WTC11 (cell line): ENCODE results near the gene IRF4. TPM values are rescaled to one million over a fixed set of nuclear protein-coding genes. Genes with fewer than 3 reads are reported as not detected.

Experiments
- ATAC-seq: fragments of 200-7000 bp; cut with Tn5 transposase; 2 replicates; pipeline ENCODE4 v1.10.0; 2021; ENCODE audit warnings: mild to moderate bottlenecking, moderate library complexity
- CTCF ChIA-PET: fragments of 300-600 bp; sonication (Branson Sonifier 250); formaldehyde crosslinking; loops from one replicate; lab custom pipeline; 2021; ENCODE audit warnings: antibody characterized with exemption; lab: Charles Lee
- POLR2A ChIA-PET: fragments of 350-600 bp; sonication (Branson Sonifier 250); formaldehyde crosslinking; loops from one replicate; lab custom pipeline; 2021; ENCODE audit warnings: antibody characterized with exemption; lab: Charles Lee
- DNase-seq: peaks from one replicate; pipeline ENCODE4 v3.0.0; 2021; ENCODE audit warnings: low spot score
- H3K27ac Mint-ChIP-seq: 2 replicates; pipeline ENCODE4 v1.8.0; 2021; ENCODE audit warnings: mixed read lengths
- H3K27me3 Mint-ChIP-seq: 2 replicates; pipeline ENCODE4 v1.8.0; 2021; ENCODE audit warnings: low read depth, mild to moderate bottlenecking, moderate library complexity, mixed read lengths
- H3K36me3 Mint-ChIP-seq: 2 replicates; pipeline ENCODE4 v1.8.0; 2021; ENCODE audit warnings: mixed read lengths
- H3K4me1 Mint-ChIP-seq: 2 replicates; pipeline ENCODE4 v1.8.0; 2022; ENCODE audit warnings: mixed read lengths
- H3K4me3 Mint-ChIP-seq: 2 replicates; pipeline ENCODE4 v1.8.0; 2021; ENCODE audit warnings: mild to moderate bottlenecking, moderate library complexity, mixed read lengths
- H3K9me3 Mint-ChIP-seq: 2 replicates; pipeline ENCODE4 v1.8.0; 2021; ENCODE audit warnings: mixed read lengths
- AFF4 ChIP-seq: sonication (generic); formaldehyde crosslinking; IDR thresholded peaks from 2 replicates; pipeline ENCODE4 v1.8.1; 2023; ENCODE audit warnings: mild to moderate bottlenecking, missing genetic modification reagents, borderline replicate concordance
- ATF3 ChIP-seq: sonication (generic); formaldehyde crosslinking; conservative IDR thresholded peaks from 2 replicates; pipeline ENCODE4 v1.8.1; 2022; ENCODE audit warnings: mild to moderate bottlenecking, missing genetic modification reagents
- EMX1 ChIP-seq: fragments of 250-450 bp; sonication (Bioruptor Pico); IDR thresholded peaks from 2 replicates; pipeline ENCODE4 v1.8.0; 2021; ENCODE audit warnings: mild to moderate bottlenecking
- ESRRA ChIP-seq: sonication (generic); formaldehyde crosslinking; IDR thresholded peaks from 2 replicates; pipeline ENCODE4 v1.8.1; 2022; ENCODE audit warnings: mild to moderate bottlenecking, missing genetic modification reagents, borderline replicate concordance
- FOXJ3 ChIP-seq: sonication (generic); formaldehyde crosslinking; IDR thresholded peaks from 2 replicates; pipeline ENCODE4 v1.9.0; 2021; ENCODE audit warnings: missing genetic modification reagents, mild to moderate bottlenecking, borderline replicate concordance
- FOXP1 ChIP-seq: sonication (generic); formaldehyde crosslinking; IDR thresholded peaks from 2 replicates; pipeline ENCODE4 v1.8.0; 2022; ENCODE audit warnings: missing genetic modification reagents, mild to moderate bottlenecking, moderate library complexity, borderline replicate concordance
- IRF2 ChIP-seq: sonication (generic); formaldehyde crosslinking; IDR thresholded peaks from 2 replicates; pipeline ENCODE4 v1.8.0; 2022; ENCODE audit warnings: low read depth, missing genetic modification reagents, borderline replicate concordance
- MLX ChIP-seq: sonication (generic); formaldehyde crosslinking; IDR thresholded peaks from 2 replicates; pipeline ENCODE4 v1.8.1; 2023; ENCODE audit warnings: mild to moderate bottlenecking, missing genetic modification reagents, moderate library complexity
- SMAD3 ChIP-seq: sonication (generic); formaldehyde crosslinking; IDR thresholded peaks from 2 replicates; pipeline ENCODE4 v1.8.0; 2022; ENCODE audit warnings: missing genetic modification reagents, mild to moderate bottlenecking, borderline replicate concordance
- SMAD4 ChIP-seq: sonication (generic); formaldehyde crosslinking; IDR thresholded peaks from 2 replicates; pipeline ENCODE4 v1.8.0; 2022; ENCODE audit warnings: mild to moderate bottlenecking, missing genetic modification reagents
- TEAD1 ChIP-seq: sonication (generic); formaldehyde crosslinking; IDR thresholded peaks from 2 replicates; pipeline ENCODE4 v1.8.0; 2022; ENCODE audit warnings: mild to moderate bottlenecking, missing genetic modification reagents
- USF1 ChIP-seq: sonication (generic); formaldehyde crosslinking; IDR thresholded peaks from 2 replicates; pipeline ENCODE4 v1.8.0; 2022; ENCODE audit warnings: mild to moderate bottlenecking, missing genetic modification reagents
- ZNF281 ChIP-seq: sonication (generic); formaldehyde crosslinking; IDR thresholded peaks from 2 replicates; pipeline ENCODE4 v1.8.0; 2023; ENCODE audit warnings: mild to moderate bottlenecking, missing genetic modification reagents
- ZNF317 ChIP-seq: sonication (generic); formaldehyde crosslinking; IDR thresholded peaks from 2 replicates; pipeline ENCODE4 v1.8.1; 2023; ENCODE audit warnings: low read depth, mild to moderate bottlenecking, moderate library complexity, missing genetic modification reagents, borderline replicate concordance
- total RNA-seq: library from RNA; stranded (reverse); gene quantifications from 3 replicates; pipeline ENCODE4 v1.2.3, GENCODE V29; 2021
- TF ChIP-seq, protein P1 (sequence below): sonication (generic); formaldehyde crosslinking; IDR thresholded peaks from 2 replicates; pipeline ENCODE4 v1.8.0; 2022; ENCODE audit warnings: mild to moderate bottlenecking, missing genetic modification reagents
- TF ChIP-seq, protein P2 (sequence below): fragments of 250-450 bp; sonication (Bioruptor Pico); IDR thresholded peaks from 2 replicates; pipeline ENCODE4 v1.9.0; 2021; ENCODE audit warnings: mild to moderate bottlenecking
- TF ChIP-seq, protein P3 (sequence below): sonication (generic); formaldehyde crosslinking; IDR thresholded peaks from 2 replicates; pipeline ENCODE4 v1.8.1; 2022; ENCODE audit warnings: missing genetic modification reagents, borderline replicate concordance

The IRF4 gene
- total RNA-seq, 1 experiment from 2014 or later, result 1.6 TPM

DNA sequence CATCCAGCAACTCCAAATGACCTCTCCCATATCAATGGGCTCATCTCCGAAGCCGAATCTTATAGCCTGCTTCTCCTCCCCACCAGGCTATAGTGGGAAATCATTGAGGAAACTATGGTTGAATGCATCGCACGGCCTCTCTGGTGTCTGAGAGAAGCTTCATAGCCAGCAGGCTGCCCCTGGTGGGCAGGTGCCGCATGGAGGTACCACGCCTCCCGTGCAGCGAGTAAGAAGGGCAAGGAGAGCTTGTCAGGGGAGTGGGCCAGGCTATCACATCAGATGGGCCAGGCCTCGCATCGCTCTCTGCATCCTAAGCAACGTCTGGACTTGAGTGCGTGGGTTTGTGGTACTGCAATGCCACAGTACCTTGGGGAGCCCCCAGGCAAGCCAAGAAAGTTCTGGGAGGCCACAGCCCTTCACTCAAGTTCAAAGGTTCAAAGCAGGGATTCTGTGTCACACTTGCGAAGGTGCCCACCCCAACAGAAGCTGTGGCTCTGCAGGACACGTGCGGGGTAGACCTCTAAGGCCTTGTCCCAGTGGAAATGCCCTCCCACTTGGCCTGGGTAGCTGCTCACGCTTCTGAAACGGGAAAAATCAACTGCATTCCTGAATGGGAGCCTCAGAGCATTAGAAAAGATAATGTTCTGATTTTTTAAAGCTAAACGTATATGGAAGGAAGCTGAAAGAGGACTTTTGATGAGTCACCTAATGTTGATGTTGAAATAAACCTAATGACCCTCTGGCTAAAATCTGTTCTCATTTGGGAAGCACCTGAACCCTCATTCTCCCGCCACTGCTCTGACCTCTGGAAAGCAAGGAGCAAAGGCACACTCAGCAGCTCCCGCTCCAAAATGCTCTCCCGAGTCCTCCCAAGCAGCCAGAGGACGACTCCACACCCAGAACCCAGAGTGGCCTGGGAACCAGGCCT is 8.4 kb upstream of the IRF4 start (continued):
- TF ChIP-seq ZNF317 (CRISPR knock-in tag), result no peak
- no peak for TF ChIP-seq IRF2 (CRISPR knock-in tag)
- no peak for TF ChIP-seq USF1 (CRISPR knock-in tag)
- TF ChIP-seq ESRRA, result no peak
- no peak for TF ChIP-seq TEAD1 (CRISPR knock-in tag)

DNA sequence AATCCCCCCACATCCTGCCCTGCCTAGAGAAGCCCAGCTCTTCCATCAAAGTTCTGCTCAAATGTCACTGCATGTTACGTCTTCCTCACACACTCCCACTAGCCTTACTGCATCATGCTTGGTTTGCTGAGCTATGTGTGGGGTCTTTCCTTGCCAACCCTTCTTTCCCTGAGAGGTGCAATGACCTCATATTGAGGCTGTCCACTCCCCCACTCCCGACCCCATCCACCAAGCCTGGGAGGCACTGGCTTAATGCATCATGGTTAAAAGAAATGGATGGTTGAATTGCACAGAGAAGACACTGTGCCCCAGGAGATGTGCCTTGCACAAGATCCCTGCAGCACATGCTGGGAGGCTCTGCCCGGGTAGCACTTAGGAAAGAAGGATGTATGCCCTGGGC is 7.7 kb upstream of the IRF4 start:
- H3K4me1 Mint-ChIP-seq, result no peaks in the 10 kb centered on the region
- POLR2A ChIA-PET, result no interaction called here

More for the DNA sequence above, 7.7 kb upstream of the IRF4 start:
- CTCF ChIA-PET, result interaction anchor here (1.5 to 1.7 kb wide), 6 partner anchors 8 to 195 kb away, joined by 4 to 8 read pairs (median 5); partner anchors contain the start of gene IRF4
- no peak for DNase-seq
- Mint-ChIP-seq H3K27me3 (peaks cover 25% of the 10 kb centered on the region), H3K9me3 (peaks cover 18% of the 10 kb centered on the region), H3K4me3 (no peak overlapping the region), H3K36me3 (peaks cover 17% of the 10 kb centered on the region), H3K27ac (no peak overlapping the region)
- no peak for ATAC-seq
- TF ChIP-seq FOXP1 (CRISPR knock-in tag) (no peak), ATF3 (no peak), SMAD3 (CRISPR knock-in tag) (no peak), SMAD4 (no peak), ZNF281 (CRISPR knock-in tag) (no peak), MLX (no peak), AFF4 (no peak), FOXJ3 (CRISPR knock-in tag) (no peak), EMX1 (CRISPR knock-in tag) (no peak)
- TF ChIP-seq, protein P1, sequence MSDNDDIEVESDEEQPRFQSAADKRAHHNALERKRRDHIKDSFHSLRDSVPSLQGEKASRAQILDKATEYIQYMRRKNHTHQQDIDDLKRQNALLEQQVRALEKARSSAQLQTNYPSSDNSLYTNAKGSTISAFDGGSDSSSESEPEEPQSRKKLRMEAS (CRISPR knock-in tag), result no peak
- TF ChIP-seq, protein P2, sequence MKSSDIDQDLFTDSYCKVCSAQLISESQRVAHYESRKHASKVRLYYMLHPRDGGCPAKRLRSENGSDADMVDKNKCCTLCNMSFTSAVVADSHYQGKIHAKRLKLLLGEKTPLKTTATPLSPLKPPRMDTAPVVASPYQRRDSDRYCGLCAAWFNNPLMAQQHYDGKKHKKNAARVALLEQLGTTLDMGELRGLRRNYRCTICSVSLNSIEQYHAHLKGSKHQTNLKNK (CRISPR knock-in tag), result no peak
- TF ChIP-seq, protein P3, sequence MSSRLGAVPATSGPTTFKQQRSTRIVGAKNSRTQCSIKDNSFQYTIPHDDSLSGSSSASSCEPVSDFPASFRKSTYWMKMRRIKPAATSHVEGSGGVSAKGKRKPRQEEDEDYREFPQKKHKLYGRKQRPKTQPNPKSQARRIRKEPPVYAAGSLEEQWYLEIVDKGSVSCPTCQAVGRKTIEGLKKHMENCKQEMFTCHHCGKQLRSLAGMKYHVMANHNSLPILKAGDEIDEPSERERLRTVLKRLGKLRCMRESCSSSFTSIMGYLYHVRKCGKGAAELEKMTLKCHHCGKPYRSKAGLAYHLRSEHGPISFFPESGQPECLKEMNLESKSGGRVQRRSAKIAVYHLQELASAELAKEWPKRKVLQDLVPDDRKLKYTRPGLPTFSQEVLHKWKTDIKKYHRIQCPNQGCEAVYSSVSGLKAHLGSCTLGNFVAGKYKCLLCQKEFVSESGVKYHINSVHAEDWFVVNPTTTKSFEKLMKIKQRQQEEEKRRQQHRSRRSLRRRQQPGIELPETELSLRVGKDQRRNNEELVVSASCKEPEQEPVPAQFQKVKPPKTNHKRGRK (CRISPR knock-in tag), result no peak
